ENCODE results near the gene MED1.
"Not testable (repeated sequence)": the region's sequence is repeated elsewhere in the genome, so short reads cannot be mapped to it uniquely, and the experiment has no call there.

MED1 gene

GRCh38 chr17:39410279-39410678, 40.8 kb downstream of the MED1 start:
- no peak for DNase-seq

GRCh38 chr17:39408360-39408759, 42.7 kb downstream of the MED1 start:
- no peak for DNase-seq

GRCh38 chr17:39406951-39407350, 44.1 kb downstream of the MED1 start:
- DNase-seq, result no peak

GRCh38 chr17:39405436-39405835, 45.6 kb downstream of the MED1 start:
- DNase-seq, result no peak

- DNase-seq, result peak; percentile 35
Measured at GRCh38 chr17:39404542-39405378, 46.3 kb downstream of the MED1 start.

GRCh38 chr17:39402890-39403605, 48.0 kb downstream of the MED1 start:
- no peak for DNase-seq

- peak; percentile 96 for DNase-seq
Measured at GRCh38 chr17:39402244-39402889, 48.7 kb downstream of the MED1 start.

- DNase-seq, result peak; percentile 95
Measured at GRCh38 chr17:39401412-39402243, 49.4 kb downstream of the MED1 start, which contains the start of gene FBXL20. Gene FBXL20, minus strand, starts transcription at chr17:39401626. Its CDS starts 224 bp downstream, at chr17:39401402.

GRCh38 chr17:39400547-39401411, 50.3 kb downstream of the MED1 start:
- DNase-seq, result peak; percentile 20

GRCh38 chr17:39399791-39400190, 51.3 kb downstream of the MED1 start:
- DNase-seq, result no peak

GRCh38 chr17:39393736-39394135, 57.3 kb downstream of the MED1 start:
- no peak for DNase-seq

- DNase-seq, result no peak
Measured at GRCh38 chr17:39391448-39391847, 59.6 kb downstream of the MED1 start.

GRCh38 chr17:39385040-39385439, 66.0 kb downstream of the MED1 start:
- DNase-seq, result no peak

GRCh38 chr17:39380144-39380543, 70.9 kb downstream of the MED1 start:
- no peak for DNase-seq

GRCh38 chr17:39376434-39376833, 74.6 kb downstream of the MED1 start:
- DNase-seq, result no peak

GRCh38 chr17:39367805-39368204, 83.3 kb downstream of the MED1 start:
- not testable (repeated sequence) for DNase-seq

GRCh38 chr17:39365872-39366271, 85.2 kb downstream of the MED1 start:
- no peak for DNase-seq

GRCh38 chr17:39365242-39365641, 85.8 kb downstream of the MED1 start:
- DNase-seq, result no peak

- DNase-seq, result no peak
Measured at GRCh38 chr17:39364236-39365025, 86.6 kb downstream of the MED1 start.

GRCh38 chr17:39361064-39361463, 90.0 kb downstream of the MED1 start:
- DNase-seq, result no peak

GRCh38 chr17:39360537-39360936, 90.5 kb downstream of the MED1 start:
- DNase-seq, result no peak

Measured in stimulated activated CD4-positive, alpha-beta T cell treated with anti-CD3 and anti-CD28 coated beads, Interleukin-15, amount 100 ng/mL, for 24 hours (primary cell).